ENCODE data around the gene HSD11B1. TPM values are rescaled to one million over a fixed set of nuclear protein-coding genes. Genes with fewer than 3 reads are reported as not detected.

HSD11B1 gene
- total RNA-seq, 4 donors from 2014 or later = 1.1 to 20.7 (median 2.4) TPM

- no peaks in the 10 kb centered on the region for H3K27me3 ChIP-seq
- no peak overlapping the region for H3K27ac ChIP-seq
- no peak overlapping the region for H3K4me3 ChIP-seq (replicated peaks in 1 of 3)
- no peak for TF ChIP-seq CTCF (IDR thresholded peaks at IDR 0.05)
- no peak for TF ChIP-seq POLR2A (IDR thresholded peaks at IDR 0.05)
- DNase-seq = no peak
- WGBS, 2 donors = 86 to 88% methylated on average over 3 of the region's 3 CpGs
- peaks cover 0 to 6% of the 10 kb centered on the region in 2 donors for H3K4me1 ChIP-seq
- no peaks in the 10 kb centered on the region for H3K36me3 ChIP-seq
- no peaks in the 10 kb centered on the region for H3K9me3 ChIP-seq
- intact Hi-C loops (cut with DNase I) = no loop called here
Observed at GRCh38 chr1:209752890-209753289, 48.2 kb downstream of the HSD11B1 start.

GRCh38 chr1:209755256-209755655 is 50.6 kb downstream of the HSD11B1 start:
- Histone ChIP-seq H3K4me3 (replicated peaks in 1 of 3) (no peak overlapping the region), H3K27ac (no peak overlapping the region), H3K9me3 (no peaks in the 10 kb centered on the region), H3K36me3 (no peaks in the 10 kb centered on the region), H3K4me1 (no peaks in the 10 kb centered on the region), H3K27me3 (no peaks in the 10 kb centered on the region)
- 74 to 90% methylated on average over 1 of the region's 1 CpG for WGBS, 2 donors
- no peak for DNase-seq
- TF ChIP-seq CTCF (IDR thresholded peaks at IDR 0.05) = no peak
- no peak for TF ChIP-seq POLR2A (IDR thresholded peaks at IDR 0.05)
- intact Hi-C loops (cut with DNase I) = no loop called here

DNA sequence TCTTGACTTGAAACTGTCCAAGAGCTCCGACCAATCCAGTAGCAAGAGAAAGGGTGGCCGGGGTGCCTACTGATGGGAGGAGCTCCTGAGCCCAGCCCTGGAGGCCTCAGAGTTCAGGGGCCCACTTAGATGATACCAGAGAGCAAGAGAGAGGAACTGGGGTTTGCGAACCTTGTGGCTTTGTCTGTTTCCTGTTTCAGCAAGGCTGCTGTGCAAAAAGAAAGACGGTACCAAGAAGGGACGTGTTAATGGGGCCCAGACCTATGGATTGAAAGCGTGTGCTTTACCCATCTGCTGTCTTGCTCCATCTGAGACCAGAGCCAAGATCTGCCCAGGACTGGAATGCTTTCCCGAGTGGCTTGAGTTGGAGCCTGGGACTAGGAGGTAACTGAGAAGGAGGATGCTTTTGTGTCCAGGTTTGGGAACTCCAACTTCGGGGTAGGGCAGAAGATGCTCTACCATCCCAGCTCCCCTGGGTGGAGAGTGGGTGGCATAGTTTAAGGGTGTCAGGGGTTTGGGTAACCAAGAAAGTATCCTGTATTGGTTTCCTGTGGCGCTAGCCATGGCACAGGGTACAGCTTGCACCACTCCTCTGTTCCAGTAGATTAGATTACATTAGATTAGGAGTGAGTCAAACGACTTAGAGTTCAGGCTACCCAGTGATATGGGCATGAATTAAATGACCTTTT is 51.4 kb downstream of the HSD11B1 start, which contains the start of gene TRAF3IP3:
TRAF3IP3 (plus strand) TSS at position 128 of the 689 bp plus-strand sequence. CDS start 3,987 bp downstream, outside the sequence.
- H3K27ac ChIP-seq = no peak within 1 kb of the TSS
- TF ChIP-seq CTCF (IDR thresholded peaks at IDR 0.05) (no peak), POLR2A (IDR thresholded peaks at IDR 0.05) (no peak)

GRCh38 chr1:209756615-209757445 is 52.2 kb downstream of the HSD11B1 start:
- Histone ChIP-seq H3K4me3 (replicated peaks in 1 of 3) (no peak overlapping the region), H3K27ac (no peak overlapping the region), H3K36me3 (no peaks in the 10 kb centered on the region), H3K4me1 (no peaks in the 10 kb centered on the region), H3K9me3 (no peaks in the 10 kb centered on the region), H3K27me3 (no peaks in the 10 kb centered on the region)
- TF ChIP-seq POLR2A (IDR thresholded peaks at IDR 0.05) (no peak), CTCF (IDR thresholded peaks at IDR 0.05) (no peak)
- intact Hi-C loops (cut with DNase I) = no loop called here
- DNase-seq = no peak
- 82 to 85% methylated on average over 5 of the region's 5 CpGs for WGBS, 2 donors

More for the DNA sequence above, 51.4 kb downstream of the HSD11B1 start, which contains the start of gene TRAF3IP3:
- no peaks in the 10 kb centered on the region for H3K36me3 ChIP-seq
- no peaks in the 10 kb centered on the region for H3K4me1 ChIP-seq
- DNase-seq = no peak
- no peaks in the 10 kb centered on the region for H3K27me3 ChIP-seq
- H3K9me3 ChIP-seq = no peaks in the 10 kb centered on the region
- 70 to 75% methylated on average over 10 of the region's 10 CpGs for WGBS, 2 donors
- H3K4me3 ChIP-seq (replicated peaks in 1 of 3) = no peak within 1 kb of the TSS
- intact Hi-C loops (cut with DNase I) = no loop called here

GRCh38 chr1:209758400-209758799 is 53.8 kb downstream of the HSD11B1 start:
- no peaks in the 10 kb centered on the region for H3K9me3 ChIP-seq
- 63 to 67% methylated on average over 3 of the region's 3 CpGs for WGBS, 2 donors
- no peak overlapping the region for H3K4me3 ChIP-seq (replicated peaks in 1 of 3)
- intact Hi-C loops (cut with DNase I) = no loop called here
- no peaks in the 10 kb centered on the region for H3K27me3 ChIP-seq
- no peak for TF ChIP-seq POLR2A (IDR thresholded peaks at IDR 0.05)
- TF ChIP-seq CTCF (IDR thresholded peaks at IDR 0.05) = no peak
- no peaks in the 10 kb centered on the region for H3K36me3 ChIP-seq
- H3K4me1 ChIP-seq = no peaks in the 10 kb centered on the region
- no peak for DNase-seq
- no peak overlapping the region for H3K27ac ChIP-seq
